Liver (tissue), 9 donors: ENCODE data around the gene THBS1. TPM values are rescaled to one million over a fixed set of nuclear protein-coding genes. Genes with fewer than 3 reads are reported as not detected.

Experiments used
- DNase-seq: peaks from one replicate; pipeline ENCODE4 v3.0.0-alpha.2; 2017; ENCODE audit warnings: low spot score
- H3K27ac ChIP-seq, 2 donors: one replicate each; pipeline ENCODE4 v1.7.0; 2013; ENCODE audit warnings: inconsistent platforms in 2 of 2, low read length in 2 of 2, control low read depth in 1 of 2, low read depth in 1 of 2, mild to moderate bottlenecking in 1 of 2
- H3K27me3 ChIP-seq, 4 donors: one replicate each; pipeline versions ENCODE4 v1.6.1 to v1.7.0; 2013; ENCODE audit warnings: low read length in 3 of 4, inconsistent platforms in 1 of 4, mild to moderate bottlenecking in 1 of 4, moderate library complexity in 1 of 4; ENCODE audit not compliant: control insufficient read depth in 4 of 4, insufficient read depth in 4 of 4
- H3K36me3 ChIP-seq, 4 donors: one replicate each; pipeline versions ENCODE4 v1.6.1 to v1.7.0; 2013; ENCODE audit warnings: low read length in 3 of 4, mild to moderate bottlenecking in 3 of 4, low read depth in 1 of 4, moderate library complexity in 1 of 4; ENCODE audit not compliant: control insufficient read depth in 4 of 4, insufficient read depth in 3 of 4
- H3K4me1 ChIP-seq, 4 donors: one replicate each; pipeline versions ENCODE4 v1.6.1 to v1.7.0; 2013; ENCODE audit warnings: low read length in 3 of 4, mild to moderate bottlenecking in 3 of 4, moderate library complexity in 1 of 4; ENCODE audit not compliant: control insufficient read depth in 4 of 4, insufficient read depth in 4 of 4
- H3K4me3 ChIP-seq, 3 donors: one replicate each; pipeline versions ENCODE4 v1.6.1 to v1.7.0; 2013; ENCODE audit warnings: low read length in 3 of 3, control low read depth in 1 of 3, low read depth in 1 of 3, mild to moderate bottlenecking in 1 of 3
- H3K9ac ChIP-seq, 2 donors: one replicate each; pipeline ENCODE4 v1.7.0; 2013; ENCODE audit warnings: low read length in 2 of 2, mild to moderate bottlenecking in 2 of 2, moderate library complexity in 2 of 2, control low read depth in 1 of 2, low read depth in 1 of 2
- H3K9me3 ChIP-seq, 4 donors: one replicate each; pipeline versions ENCODE4 v1.6.1 to v1.7.0; 2013; ENCODE audit warnings: low read length in 3 of 4; ENCODE audit not compliant: control insufficient read depth in 4 of 4
- ATF3 ChIP-seq: IDR thresholded peaks from 2 replicates; pipeline ENCODE4 v1.6.1; 2016; ENCODE audit warnings: antibody characterized with exemption
- CTCF ChIP-seq: fragments of 150-350 bp; IDR thresholded peaks from 2 replicates; pipeline ENCODE4 v1.5.1; 2017; ENCODE audit warnings: improper control_type of control experiment, low read depth, low read length; ENCODE audit not compliant: missing input control
- EGR1 ChIP-seq, 2 donors: IDR thresholded peaks; 2 replicates each; pipeline ENCODE4 v1.6.1; 2016 to 2018; ENCODE audit warnings: antibody characterized with exemption in 2 of 2, low read depth in 2 of 2
- FOXA1 ChIP-seq: IDR thresholded peaks from 2 replicates; pipeline ENCODE4 v1.6.1; 2016; ENCODE audit warnings: antibody characterized with exemption
- FOXA2 ChIP-seq: IDR thresholded peaks from 2 replicates; pipeline ENCODE4 v1.6.1; 2016; ENCODE audit warnings: antibody characterized with exemption
- GABPA ChIP-seq, 2 donors: IDR thresholded peaks in 1 of 2; conservative IDR thresholded peaks in 1 of 2; 2 replicates each; pipeline ENCODE4 v1.6.1; 2016; ENCODE audit warnings: antibody characterized with exemption in 2 of 2, mild to moderate bottlenecking in 1 of 2, moderate library complexity in 1 of 2
- HNF4A ChIP-seq, 2 donors: conservative IDR thresholded peaks; 2 replicates each; pipeline ENCODE4 v1.6.1; 2016; ENCODE audit warnings: antibody characterized with exemption in 2 of 2, mild to moderate bottlenecking in 2 of 2
- HNF4G ChIP-seq: IDR thresholded peaks from 2 replicates; pipeline ENCODE4 v1.6.1; 2016; ENCODE audit warnings: antibody characterized with exemption
- JUND ChIP-seq, 2 donors: IDR thresholded peaks; 2 replicates each; pipeline ENCODE4 v1.6.1; 2016; ENCODE audit warnings: antibody characterized with exemption in 2 of 2
- RAD21 ChIP-seq, 2 donors: IDR thresholded peaks; 2 replicates each; pipeline ENCODE4 v1.6.1; 2016; ENCODE audit warnings: antibody characterized with exemption in 2 of 2, mild to moderate bottlenecking in 2 of 2
- SP1 ChIP-seq: IDR thresholded peaks from 2 replicates; pipeline ENCODE4 v1.6.1; 2018; ENCODE audit warnings: antibody characterized with exemption, mild to moderate bottlenecking
- TAF1 ChIP-seq: conservative IDR thresholded peaks from 2 replicates; pipeline ENCODE4 v1.6.1; 2016; ENCODE audit warnings: antibody characterized with exemption, mild to moderate bottlenecking
- YY1 ChIP-seq: IDR thresholded peaks from 2 replicates; pipeline ENCODE4 v1.6.1; 2016; ENCODE audit warnings: antibody characterized with exemption, mild to moderate bottlenecking
- WGBS: extraction: QIAGEN DNeasy Blood & Tissue Kit; methylation state at CpG from one replicate; pipeline ENCODE4 v1.1.7; 2013; 5-methylcytosine and 5-hydroxymethylcytosine counted together
- polyA plus RNA-seq, 2 donors: library from polyadenylated mRNA; stranded (reverse) in 1 of 2; unstranded in 1 of 2; fragments of 200-250 nt in 1 of 2; fragments of >200 nt in 1 of 2; fragmentation: Nextera tagmentation in 1 of 2; extraction: Ambion mirVana in 1 of 2; gene quantifications; one replicate each; pipeline versions ENCODE4 v1.2.1 to v1.2.3, GENCODE V29; 2013 to 2015
- total RNA-seq, 2 donors: library from RNA; depleted of rRNA; stranded (reverse); fragments of >200 nt; gene quantifications; one replicate each; pipeline ENCODE4 v1.2.3, GENCODE V29; 2014
- TF ChIP-seq, protein P1 (sequence below): IDR thresholded peaks from 2 replicates; pipeline ENCODE4 v1.6.1; 2016; ENCODE audit warnings: antibody characterized with exemption, mild to moderate bottlenecking
- TF ChIP-seq, protein P2 (sequence below): IDR thresholded peaks from 2 replicates; pipeline ENCODE4 v1.6.1; 2016; ENCODE audit warnings: antibody characterized with exemption
- TF ChIP-seq, protein P3 (sequence below): IDR thresholded peaks from 2 replicates; pipeline ENCODE4 v1.6.1; 2016; ENCODE audit warnings: antibody characterized with exemption
- donor health status: healthy.
- donor health status: healthy.
- donor health status: healthy.
- donor health status: healthy.
- donor health status: healthy.

The THBS1 gene
- total and polyA plus RNA-seq, 4 donors: 8.9 to 73.6 (median 22.6) TPM

- peaks cover 0 to 52% (median 21%) of the 10 kb centered on the region in 4 donors for H3K36me3 ChIP-seq
- H3K9me3 ChIP-seq: no peaks in the 10 kb centered on the region
- WGBS: 87% methylated on average over 8 of the region's 8 CpGs
- H3K9ac ChIP-seq: no peak overlapping the region
- H3K4me3 ChIP-seq: no peak overlapping the region
- no peaks in the 10 kb centered on the region for H3K27me3 ChIP-seq
- H3K27ac ChIP-seq: no peak overlapping the region
- no peaks in the 10 kb centered on the region for H3K4me1 ChIP-seq
- no peak for DNase-seq
- no peak for TF ChIP-seq GABPA (IDR thresholded peaks at IDR 0.05 in 1 of 2, conservative IDR thresholded peaks at IDR 0.05 in 1 of 2)
- no peak for TF ChIP-seq FOXA2
- TF ChIP-seq FOXA1: no peak
- no peak for TF ChIP-seq CTCF
These were observed 14.7 kb downstream of the THBS1 start for GRCh38 chr15:39595338-39596221.

DNA sequence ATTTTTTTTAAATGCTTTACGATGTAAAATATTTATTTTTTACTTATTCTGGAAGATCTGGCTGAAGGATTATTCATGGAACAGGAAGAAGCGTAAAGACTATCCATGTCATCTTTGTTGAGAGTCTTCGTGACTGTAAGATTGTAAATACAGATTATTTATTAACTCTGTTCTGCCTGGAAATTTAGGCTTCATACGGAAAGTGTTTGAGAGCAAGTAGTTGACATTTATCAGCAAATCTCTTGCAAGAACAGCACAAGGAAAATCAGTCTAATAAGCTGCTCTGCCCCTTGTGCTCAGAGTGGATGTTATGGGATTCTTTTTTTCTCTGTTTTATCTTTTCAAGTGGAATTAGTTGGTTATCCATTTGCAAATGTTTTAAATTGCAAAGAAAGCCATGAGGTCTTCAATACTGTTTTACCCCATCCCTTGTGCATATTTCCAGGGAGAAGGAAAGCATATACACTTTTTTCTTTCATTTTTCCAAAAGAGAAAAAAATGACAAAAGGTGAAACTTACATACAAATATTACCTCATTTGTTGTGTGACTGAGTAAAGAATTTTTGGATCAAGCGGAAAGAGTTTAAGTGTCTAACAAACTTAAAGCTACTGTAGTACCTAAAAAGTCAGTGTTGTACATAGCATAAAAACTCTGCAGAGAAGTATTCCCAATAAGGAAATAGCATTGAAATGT, 15.6 kb downstream of the THBS1 start:
- no peaks in the 10 kb centered on the region for H3K27me3 ChIP-seq
- 77% methylated on average over 5 of the region's 5 CpGs for WGBS
- no peaks in the 10 kb centered on the region for H3K9me3 ChIP-seq
- no peaks in the 10 kb centered on the region for H3K4me1 ChIP-seq
- no peak for TF ChIP-seq EGR1 (IDR thresholded peaks at IDR 0.05; ENCODE audit: low read depth in 2 of 2)
- no peak for TF ChIP-seq RAD21 (IDR thresholded peaks at IDR 0.05)
- TF ChIP-seq SP1: no peak
- TF ChIP-seq FOXA1: no peak
- TF ChIP-seq, protein P1, sequence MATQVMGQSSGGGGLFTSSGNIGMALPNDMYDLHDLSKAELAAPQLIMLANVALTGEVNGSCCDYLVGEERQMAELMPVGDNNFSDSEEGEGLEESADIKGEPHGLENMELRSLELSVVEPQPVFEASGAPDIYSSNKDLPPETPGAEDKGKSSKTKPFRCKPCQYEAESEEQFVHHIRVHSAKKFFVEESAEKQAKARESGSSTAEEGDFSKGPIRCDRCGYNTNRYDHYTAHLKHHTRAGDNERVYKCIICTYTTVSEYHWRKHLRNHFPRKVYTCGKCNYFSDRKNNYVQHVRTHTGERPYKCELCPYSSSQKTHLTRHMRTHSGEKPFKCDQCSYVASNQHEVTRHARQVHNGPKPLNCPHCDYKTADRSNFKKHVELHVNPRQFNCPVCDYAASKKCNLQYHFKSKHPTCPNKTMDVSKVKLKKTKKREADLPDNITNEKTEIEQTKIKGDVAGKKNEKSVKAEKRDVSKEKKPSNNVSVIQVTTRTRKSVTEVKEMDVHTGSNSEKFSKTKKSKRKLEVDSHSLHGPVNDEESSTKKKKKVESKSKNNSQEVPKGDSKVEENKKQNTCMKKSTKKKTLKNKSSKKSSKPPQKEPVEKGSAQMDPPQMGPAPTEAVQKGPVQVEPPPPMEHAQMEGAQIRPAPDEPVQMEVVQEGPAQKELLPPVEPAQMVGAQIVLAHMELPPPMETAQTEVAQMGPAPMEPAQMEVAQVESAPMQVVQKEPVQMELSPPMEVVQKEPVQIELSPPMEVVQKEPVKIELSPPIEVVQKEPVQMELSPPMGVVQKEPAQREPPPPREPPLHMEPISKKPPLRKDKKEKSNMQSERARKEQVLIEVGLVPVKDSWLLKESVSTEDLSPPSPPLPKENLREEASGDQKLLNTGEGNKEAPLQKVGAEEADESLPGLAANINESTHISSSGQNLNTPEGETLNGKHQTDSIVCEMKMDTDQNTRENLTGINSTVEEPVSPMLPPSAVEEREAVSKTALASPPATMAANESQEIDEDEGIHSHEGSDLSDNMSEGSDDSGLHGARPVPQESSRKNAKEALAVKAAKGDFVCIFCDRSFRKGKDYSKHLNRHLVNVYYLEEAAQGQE: no peak
- TF ChIP-seq TAF1: no peak
- TF ChIP-seq, protein P2, sequence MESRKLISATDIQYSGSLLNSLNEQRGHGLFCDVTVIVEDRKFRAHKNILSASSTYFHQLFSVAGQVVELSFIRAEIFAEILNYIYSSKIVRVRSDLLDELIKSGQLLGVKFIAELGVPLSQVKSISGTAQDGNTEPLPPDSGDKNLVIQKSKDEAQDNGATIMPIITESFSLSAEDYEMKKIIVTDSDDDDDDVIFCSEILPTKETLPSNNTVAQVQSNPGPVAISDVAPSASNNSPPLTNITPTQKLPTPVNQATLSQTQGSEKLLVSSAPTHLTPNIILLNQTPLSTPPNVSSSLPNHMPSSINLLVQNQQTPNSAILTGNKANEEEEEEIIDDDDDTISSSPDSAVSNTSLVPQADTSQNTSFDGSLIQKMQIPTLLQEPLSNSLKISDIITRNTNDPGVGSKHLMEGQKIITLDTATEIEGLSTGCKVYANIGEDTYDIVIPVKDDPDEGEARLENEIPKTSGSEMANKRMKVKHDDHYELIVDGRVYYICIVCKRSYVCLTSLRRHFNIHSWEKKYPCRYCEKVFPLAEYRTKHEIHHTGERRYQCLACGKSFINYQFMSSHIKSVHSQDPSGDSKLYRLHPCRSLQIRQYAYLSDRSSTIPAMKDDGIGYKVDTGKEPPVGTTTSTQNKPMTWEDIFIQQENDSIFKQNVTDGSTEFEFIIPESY: no peak
- TF ChIP-seq HNF4G: no peak
- no peak for TF ChIP-seq HNF4A (conservative IDR thresholded peaks at IDR 0.05)
- TF ChIP-seq JUND (IDR thresholded peaks at IDR 0.05): no peak
- no peak for TF ChIP-seq YY1
- TF ChIP-seq ATF3: no peak
- TF ChIP-seq, protein P3, sequence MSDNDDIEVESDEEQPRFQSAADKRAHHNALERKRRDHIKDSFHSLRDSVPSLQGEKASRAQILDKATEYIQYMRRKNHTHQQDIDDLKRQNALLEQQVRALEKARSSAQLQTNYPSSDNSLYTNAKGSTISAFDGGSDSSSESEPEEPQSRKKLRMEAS: no peak
- no peak for DNase-seq
- H3K4me3 ChIP-seq: no peak overlapping the region
- H3K9ac ChIP-seq: no peak overlapping the region
- H3K27ac ChIP-seq: no peak overlapping the region
- H3K36me3 ChIP-seq: peaks cover 0 to 43% (median 18%) of the 10 kb centered on the region in 4 donors
